GM19397 (cell line): ENCODE results near the gene ADCY3.

ENCODE experiments used
- ATAC-seq: cut with Tn5 transposase; IDR thresholded peaks from one replicate; pipeline ENCODE4 v1.9.1; 2021; ENCODE audit warnings: mild to moderate bottlenecking, moderate library complexity; ENCODE audit not compliant: unreplicated experiment

Gene ADCY3

DNA sequence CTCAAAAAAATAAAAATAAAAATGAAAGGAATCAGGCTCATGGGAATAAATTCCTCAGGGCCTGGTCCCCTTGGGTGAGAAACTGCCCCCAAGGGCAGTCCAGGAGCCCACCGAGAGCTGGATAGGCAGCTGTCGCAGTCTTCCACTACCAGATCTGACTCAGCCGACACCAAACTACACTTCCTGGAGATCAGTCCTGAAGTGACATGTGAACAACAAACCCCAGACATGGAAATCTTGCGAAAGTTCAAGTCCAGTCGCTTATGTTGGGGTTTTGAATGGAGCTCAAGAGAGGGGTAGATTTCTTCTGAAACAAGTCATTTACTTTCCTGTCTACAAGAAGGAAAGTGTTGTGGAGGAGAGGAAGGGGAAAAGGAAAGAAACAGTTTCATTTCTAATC lies 12.9 kb downstream of the ADCY3 start:
- no peak for ATAC-seq

GRCh38 chr2:24906466-24906865 lies 13.6 kb downstream of the ADCY3 start:
- no peak for ATAC-seq

DNA sequence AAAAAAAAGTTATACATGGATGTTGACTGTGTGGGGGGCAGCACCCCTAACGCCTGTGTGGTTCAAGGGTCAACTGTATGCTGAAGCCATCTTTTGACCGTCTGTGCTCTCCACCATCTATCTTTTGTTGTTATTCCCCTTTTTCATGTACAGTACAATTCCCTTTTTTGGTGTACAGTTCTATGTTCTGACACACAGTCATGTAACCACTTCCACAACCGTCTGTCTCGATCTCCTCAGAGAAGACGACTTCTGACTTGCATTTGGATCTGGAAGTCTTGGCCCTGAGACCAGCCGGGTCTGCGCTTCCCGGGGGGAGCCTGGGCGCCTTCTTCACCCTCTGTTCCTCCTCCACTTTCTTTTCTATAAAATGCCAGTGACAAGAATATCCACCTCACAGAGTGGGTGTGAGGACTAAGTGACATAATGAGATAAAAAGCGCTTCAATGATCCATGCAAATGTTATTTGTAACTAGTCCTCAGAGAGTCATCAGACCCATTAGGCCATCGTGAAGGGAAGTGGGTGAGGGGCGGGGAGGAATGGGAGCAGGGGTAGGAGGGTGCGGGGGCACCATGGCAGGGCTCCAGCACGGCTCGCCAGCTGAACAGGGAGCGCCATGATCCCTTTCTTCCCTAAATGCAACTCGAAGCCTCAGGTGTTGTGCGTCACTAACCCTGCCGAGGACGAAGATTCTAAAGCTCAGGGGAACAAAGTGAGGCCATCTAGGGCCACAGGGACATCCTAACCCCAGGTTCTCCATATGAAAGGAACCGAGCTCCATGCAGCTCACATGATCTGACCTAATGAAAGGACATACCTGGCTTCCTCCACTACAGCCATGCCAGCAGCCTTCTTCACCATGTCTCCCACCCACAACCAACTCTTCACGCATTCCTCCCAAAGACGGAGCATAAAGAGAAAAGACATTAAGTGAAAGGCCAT lies 16.6 kb downstream of the ADCY3 start:
- no peak for ATAC-seq

GRCh38 chr2:24899361-24899910 lies 20.6 kb downstream of the ADCY3 start:
- ATAC-seq, result no peak

GRCh38 chr2:24898122-24899109 lies 21.6 kb downstream of the ADCY3 start:
- ATAC-seq, result no peak

DNA sequence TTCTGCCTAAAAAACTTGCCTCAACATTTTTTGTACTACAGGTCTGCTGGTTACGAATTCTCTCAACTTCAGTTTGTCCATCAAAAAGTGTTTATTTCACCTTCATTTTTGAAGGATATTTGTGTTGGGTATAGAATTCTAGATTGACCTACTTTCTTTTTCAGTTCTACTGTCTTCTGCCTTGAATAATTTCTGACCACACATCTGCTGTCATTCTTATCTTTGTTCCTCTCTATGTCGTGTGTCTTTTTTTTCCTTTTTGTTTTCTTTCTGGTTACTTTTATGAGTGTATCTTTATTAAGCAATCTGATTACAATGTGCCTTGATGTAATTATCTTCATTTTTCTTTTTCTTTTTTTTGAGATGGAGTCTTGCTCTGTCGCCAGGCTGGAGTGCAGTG lies 25.3 kb downstream of the ADCY3 start:
- no peak for ATAC-seq

GRCh38 chr2:24893934-24894333 lies 26.1 kb downstream of the ADCY3 start:
- ATAC-seq, result no peak

- ATAC-seq, result no peak
Measured at GRCh38 chr2:24892928-24893327, 27.1 kb downstream of the ADCY3 start.

- no peak for ATAC-seq
Measured at GRCh38 chr2:24891201-24891600, 28.8 kb downstream of the ADCY3 start.

- ATAC-seq, result no peak
Measured at GRCh38 chr2:24889221-24889620, 30.8 kb downstream of the ADCY3 start.

GRCh38 chr2:24888177-24888576 lies 31.9 kb downstream of the ADCY3 start:
- no peak for ATAC-seq

GRCh38 chr2:24887307-24887874 lies 32.6 kb downstream of the ADCY3 start:
- no peak for ATAC-seq

GRCh38 chr2:24886691-24887304 lies 33.2 kb downstream of the ADCY3 start:
- ATAC-seq, result no peak

DNA sequence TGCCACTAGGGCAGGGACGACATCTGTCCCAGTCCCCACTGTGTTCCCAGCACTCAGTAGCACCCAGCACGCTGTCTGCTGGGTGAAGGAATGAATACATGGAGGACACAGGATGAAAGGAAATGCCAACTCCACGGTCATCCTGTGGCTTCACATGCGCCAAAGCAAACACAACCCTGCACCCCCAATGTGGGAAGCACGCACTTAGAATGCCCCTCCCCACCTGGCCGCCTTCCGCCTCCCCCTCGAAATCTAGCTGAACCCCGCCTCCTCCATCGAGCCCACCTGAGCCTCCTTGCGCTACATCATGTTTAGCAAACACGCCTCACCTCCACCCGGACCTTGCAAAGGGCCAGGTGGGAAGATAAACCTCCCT lies 33.9 kb downstream of the ADCY3 start:
- no peak for ATAC-seq

- no peak for ATAC-seq
Measured at GRCh38 chr2:24885221-24886125, 34.6 kb downstream of the ADCY3 start.

GRCh38 chr2:24883946-24884345 lies 36.1 kb downstream of the ADCY3 start:
- no peak for ATAC-seq

GRCh38 chr2:24881623-24882022 lies 38.4 kb downstream of the ADCY3 start:
- no peak for ATAC-seq

DNA sequence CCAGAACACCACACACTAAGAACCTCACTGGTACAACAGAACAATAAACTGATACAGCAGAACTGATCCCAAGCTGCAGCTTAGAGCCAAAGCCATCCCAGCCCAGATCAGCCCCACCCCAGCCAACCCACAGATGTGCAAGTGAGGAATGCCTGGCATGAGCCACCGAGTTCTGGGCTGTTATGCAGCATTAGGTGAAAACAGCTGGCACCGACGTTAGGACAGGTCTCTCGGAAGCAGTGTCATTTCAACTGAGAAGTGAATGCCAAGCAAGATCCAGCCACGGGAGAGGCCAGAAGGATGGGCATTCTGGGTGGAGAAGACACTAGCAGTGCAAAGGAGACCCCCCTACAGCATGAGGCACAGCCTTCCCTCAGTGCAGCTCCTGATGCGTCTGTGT lies 38.9 kb downstream of the ADCY3 start:
- ATAC-seq, result no peak

DNA sequence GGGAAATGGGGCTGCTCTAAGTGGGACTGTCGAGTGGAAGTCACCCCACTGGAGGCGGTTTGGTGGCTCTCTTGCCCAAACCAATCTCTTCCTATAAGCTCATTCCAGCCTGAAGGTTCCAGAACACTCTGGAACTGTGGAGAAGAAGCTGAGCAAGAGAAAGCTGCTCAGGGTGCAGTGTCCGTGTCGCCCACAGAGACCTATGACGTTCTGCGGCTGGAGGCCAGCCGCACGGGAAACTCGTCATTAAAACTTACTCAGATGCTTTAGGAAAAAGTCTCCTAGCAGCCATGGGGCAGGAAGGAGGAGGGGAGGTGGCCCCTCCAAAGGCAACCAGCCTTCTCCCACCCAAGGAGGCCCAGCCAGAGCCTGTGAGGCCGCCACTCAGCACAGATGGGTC lies 41.7 kb downstream of the ADCY3 start:
- ATAC-seq, result no peak

- no peak for ATAC-seq
Measured at GRCh38 chr2:24877646-24878045, 42.4 kb downstream of the ADCY3 start.
